Body of pancreas (tissue), 4 donors: ENCODE measurements around the gene ZNF536.

Experiments
- POLR2A ChIP-seq, 3 donors: fragments of 450-650 bp; IDR thresholded peaks; one replicate each; pipeline ENCODE4 v1.6.1; 2016; ENCODE audit warnings: antibody characterized with exemption in 3 of 3, mild to moderate bottlenecking in 2 of 3
- TF ChIP-seq, protein P1 (sequence below), 7 experiments: fragments of 450-650 bp in 4 of 7; fragments of 200-600 bp in 3 of 7; sonication (generic) in 3 of 7; IDR thresholded peaks; one replicate each; pipeline ENCODE4 v1.5.1; 2016 to 2019; ENCODE audit warnings: antibody characterized with exemption in 7 of 7

GRCh38 chr19:30565636-30566035, 193.5 kb downstream of the ZNF536 start:
- TF ChIP-seq, protein P1, sequence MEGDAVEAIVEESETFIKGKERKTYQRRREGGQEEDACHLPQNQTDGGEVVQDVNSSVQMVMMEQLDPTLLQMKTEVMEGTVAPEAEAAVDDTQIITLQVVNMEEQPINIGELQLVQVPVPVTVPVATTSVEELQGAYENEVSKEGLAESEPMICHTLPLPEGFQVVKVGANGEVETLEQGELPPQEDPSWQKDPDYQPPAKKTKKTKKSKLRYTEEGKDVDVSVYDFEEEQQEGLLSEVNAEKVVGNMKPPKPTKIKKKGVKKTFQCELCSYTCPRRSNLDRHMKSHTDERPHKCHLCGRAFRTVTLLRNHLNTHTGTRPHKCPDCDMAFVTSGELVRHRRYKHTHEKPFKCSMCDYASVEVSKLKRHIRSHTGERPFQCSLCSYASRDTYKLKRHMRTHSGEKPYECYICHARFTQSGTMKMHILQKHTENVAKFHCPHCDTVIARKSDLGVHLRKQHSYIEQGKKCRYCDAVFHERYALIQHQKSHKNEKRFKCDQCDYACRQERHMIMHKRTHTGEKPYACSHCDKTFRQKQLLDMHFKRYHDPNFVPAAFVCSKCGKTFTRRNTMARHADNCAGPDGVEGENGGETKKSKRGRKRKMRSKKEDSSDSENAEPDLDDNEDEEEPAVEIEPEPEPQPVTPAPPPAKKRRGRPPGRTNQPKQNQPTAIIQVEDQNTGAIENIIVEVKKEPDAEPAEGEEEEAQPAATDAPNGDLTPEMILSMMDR (IDR thresholded peaks at IDR 0.05), result no peak
- TF ChIP-seq POLR2A (IDR thresholded peaks at IDR 0.05), result no peak
